Fibroblast of the conjunctiva (primary cell): Measurements from ENCODE around the gene WWOX.

ENCODE experiments used
- DNase-seq: peaks from one replicate; pipeline ENCODE4 v3.0.0-alpha.2; 2010; ENCODE audit warnings: low read depth

The WWOX gene

GRCh38 chr16:78363843-78364555 lies 264.5 kb downstream of the WWOX start:
- no peak for DNase-seq

- DNase-seq, result no peak
Observed at GRCh38 chr16:78364556-78364880, 265.1 kb downstream of the WWOX start.

- DNase-seq, result no peak
Observed at GRCh38 chr16:78365366-78365765, 265.9 kb downstream of the WWOX start.

GRCh38 chr16:78368121-78369102 lies 269.0 kb downstream of the WWOX start:
- DNase-seq, result no peak

GRCh38 chr16:78372277-78372676 lies 272.8 kb downstream of the WWOX start:
- no peak for DNase-seq

- DNase-seq, result no peak
Observed at GRCh38 chr16:78375055-78375679, 275.7 kb downstream of the WWOX start.

GRCh38 chr16:78376452-78376851 lies 277.0 kb downstream of the WWOX start:
- no peak for DNase-seq

GRCh38 chr16:78377312-78377711 lies 277.9 kb downstream of the WWOX start:
- DNase-seq, result no peak

- no peak for DNase-seq
Observed at GRCh38 chr16:78381060-78381459, 281.6 kb downstream of the WWOX start.

- no peak for DNase-seq
Observed at GRCh38 chr16:78383118-78383517, 283.7 kb downstream of the WWOX start.

- no peak for DNase-seq
Observed at GRCh38 chr16:78385086-78385805, 285.8 kb downstream of the WWOX start.

- DNase-seq, result no peak
Observed at GRCh38 chr16:78386557-78387324, 287.3 kb downstream of the WWOX start.

GRCh38 chr16:78389009-78389498 lies 289.6 kb downstream of the WWOX start:
- no peak for DNase-seq

- DNase-seq, result no peak
Observed at GRCh38 chr16:78390092-78390491, 290.6 kb downstream of the WWOX start.

GRCh38 chr16:78390508-78391324 lies 291.3 kb downstream of the WWOX start:
- DNase-seq, result no peak

GRCh38 chr16:78392585-78393195 lies 293.2 kb downstream of the WWOX start:
- no peak for DNase-seq

GRCh38 chr16:78395035-78395434 lies 295.6 kb downstream of the WWOX start:
- no peak for DNase-seq

GRCh38 chr16:78396046-78396445 lies 296.6 kb downstream of the WWOX start:
- DNase-seq, result no peak

- no peak for DNase-seq
Observed at GRCh38 chr16:78396673-78397072, 297.2 kb downstream of the WWOX start.

GRCh38 chr16:78399384-78399783 lies 299.9 kb downstream of the WWOX start:
- DNase-seq, result no peak
